Upper lobe of right lung (tissue), 1 donor: Measurements from ENCODE around the gene CLDND2. TPM values are rescaled to one million over a fixed set of nuclear protein-coding genes. Genes with fewer than 3 reads are reported as not detected.

Experiments
- ATAC-seq: fragments of 200-7000 bp; cut with Tn5 transposase; one replicate; pipeline ENCODE4 v1.9.1; 2020; ENCODE audit warnings: mild to moderate bottlenecking, moderate library complexity
- DNase-seq: peaks from one replicate; pipeline ENCODE4 v3.0.0-alpha.2; 2020
- H3K27ac ChIP-seq: fragments of 200-600 bp; one replicate; pipeline ENCODE4 v1.8.0; 2022
- H3K27me3 ChIP-seq: fragments of 200-600 bp; one replicate; pipeline ENCODE4 v1.8.0; 2022; ENCODE audit warnings: mild to moderate bottlenecking
- H3K36me3 ChIP-seq: fragments of 200-600 bp; one replicate; pipeline ENCODE4 v1.8.0; 2022
- H3K4me1 ChIP-seq: fragments of 200-600 bp; one replicate; pipeline ENCODE4 v1.8.0; 2022
- H3K4me3 ChIP-seq: fragments of 200-600 bp; one replicate; pipeline ENCODE4 v1.8.0; 2022; ENCODE audit warnings: mild to moderate bottlenecking
- H3K9me3 ChIP-seq: fragments of 200-600 bp; one replicate; pipeline ENCODE4 v1.8.0; 2022
- CTCF ChIP-seq: fragments of 200-600 bp; IDR thresholded peaks from one replicate; pipeline ENCODE4 v1.8.0; 2022; ENCODE audit warnings: antibody characterized with exemption
- intact Hi-C: fragments of 100-400 bp; cut with DNase I; formaldehyde crosslinking; loops from one replicate; pipeline ENCODE4 v1.11.0; 2022
- total RNA-seq: library from RNA; stranded (reverse); fragmentation: NEBNext Ultra II Directional; extraction: Animal tissue kit (Norgen Biotek cat#: 25700); gene quantifications from one replicate; pipeline ENCODE4 v1.2.1, GENCODE V29; 2021
- donor health status: DM: no; HTN: yes; CAD: no; lungs with severe emphysema.

The CLDND2 gene
- total RNA-seq, 1 donor from 2014 or later = 0.64 TPM

- DNase-seq = no peak
- H3K36me3 ChIP-seq = peaks cover 35% of the 10 kb centered on the region
- no peaks in the 10 kb centered on the region for H3K4me1 ChIP-seq
- no peak overlapping the region for H3K27ac ChIP-seq
- intact Hi-C loops = no loop called here
- ATAC-seq = no peak
- H3K27me3 ChIP-seq = no peaks in the 10 kb centered on the region
- no peaks in the 10 kb centered on the region for H3K9me3 ChIP-seq
- no peak overlapping the region for H3K4me3 ChIP-seq
- TF ChIP-seq CTCF = no peak
Observed at GRCh38 chr19:51346742-51347141, 22.1 kb downstream of the CLDND2 start.

- DNase-seq (no peak), ATAC-seq (no peak)
- H3K9me3 ChIP-seq = no peaks in the 10 kb centered on the region
- intact Hi-C loops = no loop called here
- H3K27ac ChIP-seq = no peak overlapping the region
- no peaks in the 10 kb centered on the region for H3K4me1 ChIP-seq
- no peak for TF ChIP-seq CTCF
- no peak overlapping the region for H3K4me3 ChIP-seq
- H3K36me3 ChIP-seq = peaks cover 21% of the 10 kb centered on the region
- no peaks in the 10 kb centered on the region for H3K27me3 ChIP-seq
Observed at GRCh38 chr19:51345076-51345620, 23.7 kb downstream of the CLDND2 start.

GRCh38 chr19:51342631-51343569 lies 25.9 kb downstream of the CLDND2 start:
- Histone ChIP-seq H3K27me3 (no peaks in the 10 kb centered on the region), H3K4me1 (peaks cover 11% of the 10 kb centered on the region), H3K9me3 (no peaks in the 10 kb centered on the region), H3K36me3 (peaks cover 5% of the 10 kb centered on the region), H3K27ac (no peak overlapping the region), H3K4me3 (no peak overlapping the region)
- ATAC-seq (no peak), DNase-seq (no peak)
- intact Hi-C loops = no loop called here
- no peak for TF ChIP-seq CTCF

- Histone ChIP-seq H3K36me3 (peaks cover 5% of the 10 kb centered on the region), H3K4me3 (no peak within 1 kb of the TSS), H3K9me3 (no peaks in the 10 kb centered on the region), H3K4me1 (peaks cover 11% of the 10 kb centered on the region), H3K27me3 (no peaks in the 10 kb centered on the region), H3K27ac (no peak within 1 kb of the TSS)
- ATAC-seq (no peak), DNase-seq (no peak)
- no peak for TF ChIP-seq CTCF
- intact Hi-C loops = no loop called here
Observed at GRCh38 chr19:51341976-51342580, 26.7 kb downstream of the CLDND2 start, which contains the start of gene VSIG10L. VSIG10L (minus strand) TSS chr19:51342139; CDS start chr19:51342124, 15 bp downstream.

- Histone ChIP-seq H3K36me3 (peaks cover 5% of the 10 kb centered on the region), H3K27ac (no peak overlapping the region), H3K9me3 (no peaks in the 10 kb centered on the region), H3K4me3 (no peak overlapping the region), H3K27me3 (no peaks in the 10 kb centered on the region), H3K4me1 (peaks cover 11% of the 10 kb centered on the region)
- TF ChIP-seq CTCF = no peak
- DNase-seq (no peak), ATAC-seq (no peak)
- intact Hi-C loops = no loop called here
Observed at GRCh38 chr19:51341066-51341465, 27.7 kb downstream of the CLDND2 start.
